ENCODE results near the gene UVSSA. TPM values are rescaled to one million over a fixed set of nuclear protein-coding genes. Genes with fewer than 3 reads are reported as not detected.

UVSSA gene, protein sequence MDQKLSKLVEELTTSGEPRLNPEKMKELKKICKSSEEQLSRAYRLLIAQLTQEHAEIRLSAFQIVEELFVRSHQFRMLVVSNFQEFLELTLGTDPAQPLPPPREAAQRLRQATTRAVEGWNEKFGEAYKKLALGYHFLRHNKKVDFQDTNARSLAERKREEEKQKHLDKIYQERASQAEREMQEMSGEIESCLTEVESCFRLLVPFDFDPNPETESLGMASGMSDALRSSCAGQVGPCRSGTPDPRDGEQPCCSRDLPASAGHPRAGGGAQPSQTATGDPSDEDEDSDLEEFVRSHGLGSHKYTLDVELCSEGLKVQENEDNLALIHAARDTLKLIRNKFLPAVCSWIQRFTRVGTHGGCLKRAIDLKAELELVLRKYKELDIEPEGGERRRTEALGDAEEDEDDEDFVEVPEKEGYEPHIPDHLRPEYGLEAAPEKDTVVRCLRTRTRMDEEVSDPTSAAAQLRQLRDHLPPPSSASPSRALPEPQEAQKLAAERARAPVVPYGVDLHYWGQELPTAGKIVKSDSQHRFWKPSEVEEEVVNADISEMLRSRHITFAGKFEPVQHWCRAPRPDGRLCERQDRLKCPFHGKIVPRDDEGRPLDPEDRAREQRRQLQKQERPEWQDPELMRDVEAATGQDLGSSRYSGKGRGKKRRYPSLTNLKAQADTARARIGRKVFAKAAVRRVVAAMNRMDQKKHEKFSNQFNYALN
- total RNA-seq = 6.4 and 13.9 TPM in 2 replicates

DNA sequence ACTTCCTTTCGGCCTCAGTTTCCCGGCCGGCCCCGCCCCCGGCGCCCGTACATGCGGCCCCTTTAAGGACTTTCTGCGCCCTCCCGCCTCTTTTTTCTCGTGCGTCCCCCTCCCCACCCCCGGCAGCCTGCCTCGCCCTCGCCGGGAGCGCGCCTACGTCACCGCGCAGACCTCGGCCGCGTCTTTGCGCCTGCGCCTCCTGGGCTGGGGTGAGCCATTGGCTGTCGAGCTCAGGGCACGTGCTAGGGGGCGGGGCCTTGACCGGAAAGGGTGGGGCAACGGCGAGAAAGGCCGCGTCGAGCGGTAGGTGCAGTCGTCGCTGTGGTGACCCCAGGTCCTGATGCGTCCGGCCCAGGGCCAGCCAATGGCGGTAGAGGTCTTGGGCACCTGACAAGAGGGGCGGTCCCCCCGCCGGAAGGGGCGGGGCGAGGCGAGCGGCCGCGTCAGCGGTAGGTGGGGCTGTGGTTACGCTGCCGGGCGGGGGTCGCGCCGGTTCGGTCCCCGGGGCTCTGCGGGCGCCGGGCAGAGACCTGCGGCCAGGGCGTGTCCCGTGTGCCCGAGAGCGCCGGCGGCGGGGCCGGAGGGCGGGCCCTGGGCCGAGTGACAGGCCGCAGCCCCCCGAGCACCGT is at the start of gene UVSSA:
UVSSA (plus strand) TSS at position 428 of the 629 bp plus-strand sequence. CDS start 884 bp downstream, outside the sequence.

DNA sequence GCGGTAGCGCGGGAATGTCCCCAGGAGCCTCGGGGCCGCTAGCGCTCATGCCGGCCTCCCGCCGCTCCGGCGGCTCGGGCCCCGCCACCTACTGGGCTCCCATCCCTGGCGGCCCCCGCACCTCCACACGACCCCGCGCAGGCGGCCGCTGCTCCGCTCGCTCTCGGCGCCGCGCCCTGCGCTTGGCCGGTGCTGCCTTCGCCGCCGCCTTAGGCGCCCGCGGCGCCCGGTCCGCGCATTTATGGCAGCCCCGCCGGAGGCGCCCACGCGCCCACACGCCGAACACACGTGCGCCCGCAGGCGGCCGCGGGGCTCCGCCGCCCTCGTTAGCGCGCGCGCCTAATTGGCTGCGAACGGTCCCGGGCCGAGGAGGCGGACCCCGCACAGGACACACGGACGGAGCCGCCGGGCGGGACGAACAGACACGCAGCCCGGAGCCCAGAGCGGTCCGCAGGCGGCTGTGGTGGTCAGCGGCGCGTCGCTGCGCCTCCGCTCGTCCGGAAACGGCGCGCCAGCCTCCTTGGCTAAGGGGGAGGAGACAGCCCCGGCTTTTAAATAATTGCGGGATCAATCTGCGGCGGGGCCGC is 59.5 kb downstream of the UVSSA start, which contains the start of gene NKX1-1:
NKX1-1 (minus strand) TSS at position 49 of the 587 bp plus-strand sequence; CDS start at position 49, 0 bp downstream.

Other genes with a start within 250 kb of the UVSSA start
- gene RNF212, start 233.6 kb upstream of the UVSSA start, total RNA-seq = 1.5 and 3.7 TPM in 2 replicates
- gene SPON2, start 174.6 kb upstream of the UVSSA start, total RNA-seq = 17.1 and 83.5 TPM in 2 replicates
- 228 and 250 TPM in 2 replicates for gene CTBP1, start 98.1 kb upstream of the UVSSA start, total RNA-seq
- 70.0 and 77.7 TPM in 2 replicates for gene MAEA, start 57.3 kb upstream of the UVSSA start, total RNA-seq
- not detected in 2 replicates for gene NKX1-1, start 59.2 kb downstream of the UVSSA start, total RNA-seq

All from mesangial cell (primary cell).